HG03280 (cell line): ENCODE data around the gene TFG.

Source experiments
- ATAC-seq: cut with Tn5 transposase; IDR thresholded peaks from one replicate; pipeline ENCODE4 v1.9.1; 2021; ENCODE audit warnings: mild to moderate bottlenecking, moderate library complexity; ENCODE audit not compliant: unreplicated experiment

The TFG gene

GRCh38 chr3:100753846-100754245, 44.6 kb downstream of the TFG start:
- ATAC-seq = no peak

DNA sequence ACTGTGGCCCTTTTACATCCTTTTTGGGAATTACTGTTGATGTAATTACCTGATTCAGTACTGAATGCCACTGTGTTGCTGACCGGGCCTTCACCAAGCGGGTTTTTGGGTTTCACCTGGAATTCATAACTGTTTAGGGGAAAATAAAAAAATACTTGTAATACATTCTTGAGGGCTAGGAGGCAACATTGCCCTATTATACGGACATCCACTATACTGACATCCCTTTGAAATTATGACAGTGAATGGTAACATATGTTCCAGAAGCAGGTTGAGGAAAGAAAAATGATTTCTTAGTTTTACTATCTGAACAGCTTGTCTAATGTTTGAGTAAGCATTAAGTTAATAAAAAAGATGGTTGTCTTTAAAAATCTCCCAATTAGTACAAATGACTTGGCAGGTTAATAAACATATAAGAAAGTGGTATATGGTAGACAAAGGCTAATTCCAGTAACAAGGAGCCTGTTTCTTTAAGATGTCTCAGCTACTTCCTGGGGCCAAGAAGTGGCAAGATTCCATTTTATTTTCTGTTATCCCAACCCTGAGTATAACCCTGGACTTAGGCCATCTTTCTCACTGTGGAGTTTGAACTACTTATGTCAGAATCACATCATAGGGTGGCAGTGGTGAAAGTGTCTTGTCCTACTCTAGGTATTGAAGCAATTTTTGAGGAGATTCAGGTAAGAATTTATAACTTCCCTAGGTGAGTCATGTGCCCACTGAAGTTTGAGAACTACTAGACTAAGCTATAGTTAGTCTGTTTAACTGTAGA, 45.5 kb downstream of the TFG start:
- ATAC-seq = no peak

DNA sequence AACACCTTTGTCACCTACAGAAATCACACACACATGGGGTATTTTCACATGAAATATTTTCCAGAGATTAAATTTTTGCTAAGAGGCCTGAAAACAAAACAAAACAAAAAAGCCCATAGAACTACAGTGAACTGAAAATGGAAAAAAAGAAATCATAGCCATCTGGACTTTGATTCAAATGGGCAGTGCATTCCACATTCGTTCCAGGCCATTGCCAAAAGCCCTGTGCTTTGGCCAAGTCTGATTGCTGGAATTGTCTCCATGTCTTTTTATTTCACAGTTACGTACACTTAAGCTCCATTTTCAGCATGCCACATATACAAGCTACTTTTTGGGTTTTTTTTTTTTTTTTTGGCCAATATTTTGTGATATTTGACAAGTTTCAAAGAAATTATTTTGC, 47.1 kb downstream of the TFG start:
- ATAC-seq = no peak

GRCh38 chr3:100759159-100759558, 49.9 kb downstream of the TFG start:
- ATAC-seq = no peak

- ATAC-seq = no peak
Observed at GRCh38 chr3:100759950-100760349, 50.7 kb downstream of the TFG start.

DNA sequence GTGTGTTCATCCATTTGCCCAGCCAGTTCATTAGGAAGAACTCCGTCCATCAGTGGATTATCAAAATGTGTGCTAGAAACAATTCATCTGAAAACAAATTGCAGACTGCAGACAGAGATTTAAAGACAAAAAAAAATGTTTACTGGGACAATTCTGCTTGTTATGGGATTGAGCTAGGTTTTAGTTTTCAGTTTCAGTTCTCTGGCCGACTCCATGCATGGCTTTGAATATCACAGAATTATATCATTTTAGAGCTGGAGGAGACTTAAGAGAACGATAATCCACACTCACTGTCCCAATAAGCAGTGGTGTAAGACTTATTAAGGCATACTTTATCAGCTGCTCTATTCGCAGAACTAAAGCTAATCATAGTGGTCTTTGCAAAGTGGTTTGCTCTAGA, 51.1 kb downstream of the TFG start:
- ATAC-seq = no peak

- ATAC-seq = peak; percentile 92
Observed at GRCh38 chr3:100761211-100761942, 52.1 kb downstream of the TFG start.

GRCh38 chr3:100761951-100762350, 52.7 kb downstream of the TFG start:
- no peak for ATAC-seq

DNA sequence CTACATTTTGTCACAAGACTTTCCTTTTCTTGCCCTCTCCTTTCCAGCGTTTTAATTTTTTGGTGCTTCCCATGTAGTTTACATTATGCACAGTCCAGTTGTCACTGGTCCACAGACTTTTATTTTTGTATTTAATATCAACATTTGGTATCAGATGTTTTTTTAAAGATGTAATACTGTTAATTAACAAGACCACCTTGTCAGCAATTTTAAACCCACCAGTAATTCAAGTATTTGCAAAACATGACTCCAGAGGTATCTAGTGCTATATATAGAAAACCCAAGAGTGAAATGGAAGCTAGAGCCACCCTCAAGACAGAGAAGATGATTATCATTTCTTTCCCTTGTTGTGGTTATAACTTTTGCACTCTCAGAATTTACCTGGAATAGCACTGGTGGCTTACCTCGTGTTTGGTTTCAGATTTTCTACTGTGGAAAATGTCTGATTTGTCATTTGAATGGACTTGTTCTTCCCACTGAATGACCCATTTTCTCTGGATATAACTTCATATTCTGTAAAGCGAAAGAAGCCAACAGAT, 56.2 kb downstream of the TFG start:
- ATAC-seq = no peak

DNA sequence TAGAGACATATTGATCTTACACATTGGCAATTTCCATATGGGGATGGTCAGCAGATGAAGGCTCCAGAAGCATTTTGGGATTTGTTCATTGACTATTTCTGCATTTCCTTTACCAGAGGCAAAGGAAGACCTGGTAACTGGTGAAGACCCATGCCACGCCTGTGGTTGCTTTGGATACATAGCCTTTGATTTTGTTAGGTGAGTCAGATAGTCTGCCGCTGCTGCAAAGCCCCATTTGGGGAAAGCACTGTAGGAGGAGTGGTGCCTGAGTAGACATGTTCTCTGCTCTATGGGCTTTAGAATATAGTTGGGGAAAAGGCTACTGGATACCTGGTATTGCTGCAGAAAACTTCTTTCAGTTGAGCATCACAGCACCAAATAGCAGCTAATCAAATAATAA, 56.8 kb downstream of the TFG start:
- no peak for ATAC-seq

DNA sequence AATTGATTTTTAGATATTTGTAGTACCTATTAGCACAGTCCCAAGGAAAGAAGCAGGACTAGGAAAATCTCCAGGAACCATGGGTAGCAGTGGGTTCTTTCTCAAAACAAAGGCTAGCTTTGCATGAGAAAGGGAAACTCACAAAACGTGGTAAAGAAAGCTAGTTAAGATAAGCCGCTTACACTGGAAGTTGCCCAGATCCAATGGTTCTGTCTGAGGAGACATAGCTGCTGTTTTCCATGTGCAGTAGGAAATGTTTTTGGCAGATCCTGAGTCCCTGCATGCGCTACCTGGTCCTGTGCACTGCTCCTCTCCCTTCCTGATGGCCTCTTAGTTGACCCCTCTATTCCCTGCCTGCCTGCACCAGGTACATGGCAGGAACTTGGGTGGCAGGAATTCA, 60.4 kb downstream of the TFG start:
- ATAC-seq = no peak

DNA sequence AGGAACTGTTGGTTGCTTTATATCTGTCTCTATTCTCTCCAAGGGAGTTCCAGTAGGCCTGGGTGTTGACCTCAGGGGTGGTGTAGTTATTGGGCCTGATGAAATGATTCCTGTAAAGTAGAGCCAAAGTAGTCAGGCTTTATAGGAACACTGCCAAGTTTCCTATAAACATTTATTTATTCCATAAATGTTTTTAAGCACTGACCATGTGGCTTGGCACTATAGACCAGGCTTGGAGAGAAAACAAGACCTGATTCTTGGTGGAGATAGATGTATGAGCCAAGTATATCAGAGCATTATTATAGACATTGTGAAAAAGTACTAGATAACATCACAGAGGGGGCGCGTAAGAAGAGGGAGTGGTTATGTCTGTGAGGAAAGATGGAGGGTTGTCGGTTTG, 65.9 kb downstream of the TFG start:
- no peak for ATAC-seq

- ATAC-seq = no peak
Observed at GRCh38 chr3:100775669-100776068, 66.4 kb downstream of the TFG start.

GRCh38 chr3:100776097-100776729, 66.9 kb downstream of the TFG start:
- ATAC-seq = no peak

DNA sequence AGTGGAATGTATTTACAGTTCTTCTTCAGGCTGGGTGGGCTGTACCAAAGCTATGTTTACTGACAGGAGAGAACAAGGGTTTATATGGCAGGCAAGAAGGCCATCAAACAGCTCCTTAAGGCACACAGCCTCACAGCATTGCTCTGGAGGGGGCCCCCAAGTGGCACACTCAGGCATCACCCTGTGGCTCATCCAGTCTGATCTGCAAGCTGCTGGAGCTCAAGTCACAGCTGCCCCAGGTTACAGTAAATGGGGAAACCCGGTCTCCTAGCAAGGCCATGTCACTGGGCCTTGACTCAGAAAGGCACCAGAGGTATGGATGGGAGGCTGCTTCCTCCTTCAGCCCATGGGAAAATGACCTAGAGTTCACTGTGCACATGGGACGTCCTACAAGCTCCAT, 67.5 kb downstream of the TFG start:
- ATAC-seq = no peak

DNA sequence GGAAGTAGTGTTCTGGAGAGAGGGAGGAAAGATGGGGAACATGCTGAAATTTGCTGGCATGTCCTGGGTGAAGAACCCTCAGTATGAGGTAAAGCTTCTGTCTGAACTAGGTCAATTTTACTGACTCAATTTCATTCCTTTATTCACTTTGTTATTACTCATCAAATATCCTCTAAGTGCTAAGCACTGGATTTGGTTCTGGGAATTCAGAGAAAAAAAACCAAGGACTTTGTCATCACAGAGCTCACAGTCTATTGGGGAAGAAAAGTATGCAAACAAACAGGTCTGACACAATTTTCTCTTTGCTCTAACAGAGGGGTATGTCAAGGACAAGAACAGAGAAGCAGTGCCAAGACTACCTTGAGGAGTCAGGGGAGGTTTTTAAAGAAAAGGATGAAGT, 68.0 kb downstream of the TFG start:
- ATAC-seq = no peak

DNA sequence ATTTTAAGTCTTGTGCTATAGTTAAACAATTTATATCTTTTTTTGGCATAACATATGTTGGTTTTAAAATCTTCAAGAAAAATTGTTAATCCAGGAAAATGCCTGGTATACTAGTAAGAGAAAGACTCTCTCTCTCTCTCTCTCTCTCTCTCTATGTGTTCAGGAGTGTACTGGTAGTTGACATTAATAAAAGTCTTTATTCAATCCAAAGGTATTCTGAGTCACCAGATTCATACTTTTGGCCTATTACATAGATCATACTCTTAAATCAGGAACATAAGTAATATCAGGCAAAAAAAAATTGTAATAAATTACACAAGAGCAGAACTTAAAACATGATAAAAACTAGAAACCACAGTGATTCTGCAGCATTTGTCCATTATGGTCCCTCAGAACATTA, 70.2 kb downstream of the TFG start:
- ATAC-seq = no peak

DNA sequence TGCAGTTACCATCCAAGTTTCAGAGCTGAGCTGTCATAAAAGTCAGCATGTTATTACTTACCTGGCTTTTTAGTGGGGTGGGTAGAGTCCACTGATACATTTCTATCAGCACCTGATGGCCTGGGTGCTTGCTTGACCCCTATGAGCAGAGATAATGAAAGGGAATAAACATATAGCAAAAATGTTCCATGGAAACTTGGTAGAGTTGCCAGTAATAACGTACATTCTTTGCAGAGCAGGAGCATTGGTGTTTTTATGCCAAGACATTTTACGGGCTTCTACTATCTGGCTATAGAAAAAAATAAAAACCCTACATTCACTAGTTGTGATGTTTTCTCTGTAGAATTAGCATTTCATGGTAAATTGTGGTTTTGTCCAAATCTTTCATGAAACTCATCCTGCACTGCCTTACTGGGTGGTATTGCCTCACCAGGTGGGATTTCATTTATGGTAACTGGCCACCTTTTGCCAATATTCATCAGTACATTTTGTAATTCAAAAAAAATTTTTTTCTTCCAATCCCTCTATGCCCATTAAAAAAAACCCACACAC, 70.9 kb downstream of the TFG start:
- ATAC-seq = no peak

GRCh38 chr3:100781301-100781700, 72.0 kb downstream of the TFG start:
- no peak for ATAC-seq

GRCh38 chr3:100782348-100782747, 73.1 kb downstream of the TFG start:
- ATAC-seq = no peak

GRCh38 chr3:100782906-100783305, 73.6 kb downstream of the TFG start:
- no peak for ATAC-seq

- no peak for ATAC-seq
Observed at GRCh38 chr3:100783619-100784018, 74.3 kb downstream of the TFG start.
